HG03039 (cell line): Measurements from ENCODE around the gene R3HDM4.
A peak's percentile ranks its signal among the peaks of the same experiment; 100 is the strongest.
"Not testable (repeated sequence)": the region's sequence is repeated elsewhere in the genome, so short reads cannot be mapped to it uniquely, and the experiment has no call there.

Experiments
- ATAC-seq: cut with Tn5 transposase; IDR thresholded peaks from one replicate; pipeline ENCODE4 v1.9.1; 2021; ENCODE audit warnings: mild to moderate bottlenecking, moderate library complexity; ENCODE audit not compliant: unreplicated experiment

The R3HDM4 gene

GRCh38 chr19:896999-897398, 16.0 kb downstream of the R3HDM4 start:
- ATAC-seq = no peak

- no peak for ATAC-seq
Observed at GRCh38 chr19:896434-896833, 16.6 kb downstream of the R3HDM4 start.

GRCh38 chr19:892894-893689, 19.9 kb downstream of the R3HDM4 start, which contains the start of the genes MED16 and RNU6-9:
TSS of gene MED16 (minus strand) at chr19:893187. CDS start at chr19:891131, 2,056 bp downstream.
TSS of gene RNU6-9 (plus strand) at chr19:893484.
- peak; percentile 77 for ATAC-seq

- ATAC-seq = no peak
Observed at GRCh38 chr19:892243-892893, 20.7 kb downstream of the R3HDM4 start.

- ATAC-seq = not testable (repeated sequence)
Observed at GRCh38 chr19:891421-892200, 21.4 kb downstream of the R3HDM4 start.

GRCh38 chr19:890831-891230, 22.2 kb downstream of the R3HDM4 start:
- no peak for ATAC-seq

GRCh38 chr19:889662-890295, 23.2 kb downstream of the R3HDM4 start:
- no peak for ATAC-seq

GRCh38 chr19:888581-889385, 24.2 kb downstream of the R3HDM4 start:
- no peak for ATAC-seq

- no peak for ATAC-seq
Observed at GRCh38 chr19:887599-887998, 25.4 kb downstream of the R3HDM4 start.

- ATAC-seq = no peak
Observed at GRCh38 chr19:887072-887471, 25.9 kb downstream of the R3HDM4 start.

- ATAC-seq = no peak
Observed at GRCh38 chr19:885536-886224, 27.3 kb downstream of the R3HDM4 start.

GRCh38 chr19:884420-885211, 28.4 kb downstream of the R3HDM4 start:
- no peak for ATAC-seq

GRCh38 chr19:883661-884211, 29.3 kb downstream of the R3HDM4 start:
- ATAC-seq = no peak

GRCh38 chr19:882871-883497, 30.0 kb downstream of the R3HDM4 start:
- no peak for ATAC-seq

GRCh38 chr19:881385-882071, 31.5 kb downstream of the R3HDM4 start:
- ATAC-seq = no peak

GRCh38 chr19:879711-880438, 33.1 kb downstream of the R3HDM4 start:
- ATAC-seq = no peak
